ENCODE results near the gene ALKBH5.

GRCh38 chr17:18235743-18236256 lies 52.2 kb downstream of the ALKBH5 start:
- TF ChIP-seq POLR2A (IDR thresholded peaks at IDR 0.05) (no peak), CTCF (IDR thresholded peaks at IDR 0.05) (no peak)
